HUES48 (cell line): Measurements from ENCODE around the gene XXYLT1.

Experiments
- H3K27ac ChIP-seq: one replicate; pipeline ENCODE4 v1.7.0; 2013; ENCODE audit warnings: low read depth, low read length, inconsistent platforms
- H3K27me3 ChIP-seq: 2 replicates; pipeline ENCODE4 v1.6.1; 2013; ENCODE audit warnings: mild to moderate bottlenecking, low read length; ENCODE audit not compliant: control insufficient read depth, insufficient read depth
- H3K36me3 ChIP-seq: 2 replicates; pipeline ENCODE4 v1.6.1; 2013; ENCODE audit warnings: low read length; ENCODE audit not compliant: control insufficient read depth, insufficient read depth
- H3K4me1 ChIP-seq: 2 replicates; pipeline ENCODE4 v1.6.1; 2013; ENCODE audit warnings: mild to moderate bottlenecking, low read length; ENCODE audit not compliant: control insufficient read depth, insufficient read depth
- H3K4me3 ChIP-seq: 2 replicates; pipeline ENCODE4 v1.5.1; 2013; ENCODE audit warnings: mild to moderate bottlenecking, low read depth, low read length
- H3K9ac ChIP-seq: 2 replicates; pipeline ENCODE4 v1.6.1; 2013; ENCODE audit warnings: mild to moderate bottlenecking, low read depth, low read length, moderate library complexity
- H3K9me3 ChIP-seq: 2 replicates; pipeline ENCODE4 v1.6.1; 2013; ENCODE audit warnings: low read length; ENCODE audit not compliant: control insufficient read depth, insufficient read depth

Gene XXYLT1

GRCh38 chr3:195073866-195074860 is 196.8 kb downstream of the XXYLT1 start:
- Histone ChIP-seq H3K27ac (no peak overlapping the region), H3K4me3 (no peak overlapping the region), H3K4me1 (no peaks in the 10 kb centered on the region), H3K27me3 (no peaks in the 10 kb centered on the region), H3K36me3 (peaks cover 6% of the 10 kb centered on the region; the same call in 1 of the 2 replicates), H3K9ac (no peak overlapping the region), H3K9me3 (no peaks in the 10 kb centered on the region)

- peaks cover 11% of the 10 kb centered on the region; the same call in 1 of the 2 replicates for H3K36me3 ChIP-seq
- H3K4me1 ChIP-seq: no peaks in the 10 kb centered on the region
- H3K27ac ChIP-seq: no peak overlapping the region
- no peaks in the 10 kb centered on the region for H3K9me3 ChIP-seq
- H3K4me3 ChIP-seq: no peak overlapping the region
- no peaks in the 10 kb centered on the region for H3K27me3 ChIP-seq
- no peak overlapping the region for H3K9ac ChIP-seq
Measured at GRCh38 chr3:195072916-195073564, 197.9 kb downstream of the XXYLT1 start.

GRCh38 chr3:195071916-195072820 is 198.8 kb downstream of the XXYLT1 start:
- Histone ChIP-seq H3K9me3 (no peaks in the 10 kb centered on the region), H3K27ac (no peak overlapping the region)

GRCh38 chr3:195071011-195071728 is 199.8 kb downstream of the XXYLT1 start:
- Histone ChIP-seq H3K9me3 (no peaks in the 10 kb centered on the region), H3K27me3 (no peaks in the 10 kb centered on the region), H3K4me3 (no peak overlapping the region), H3K27ac (no peak overlapping the region), H3K36me3 (peaks cover 14% of the 10 kb centered on the region), H3K4me1 (no peaks in the 10 kb centered on the region), H3K9ac (no peak overlapping the region)

More at GRCh38 chr3:195071916-195072820, 198.8 kb downstream of the XXYLT1 start:
- no peak overlapping the region for H3K9ac ChIP-seq
- no peaks in the 10 kb centered on the region for H3K27me3 ChIP-seq
- peaks cover 14% of the 10 kb centered on the region for H3K36me3 ChIP-seq
- H3K4me3 ChIP-seq: no peak overlapping the region
- no peaks in the 10 kb centered on the region for H3K4me1 ChIP-seq

- no peaks in the 10 kb centered on the region for H3K27me3 ChIP-seq
- H3K9me3 ChIP-seq: no peaks in the 10 kb centered on the region
- H3K36me3 ChIP-seq: peaks cover 14% of the 10 kb centered on the region
- no peak overlapping the region for H3K27ac ChIP-seq
- H3K9ac ChIP-seq: no peak overlapping the region
- H3K4me3 ChIP-seq: no peak overlapping the region
- H3K4me1 ChIP-seq: no peaks in the 10 kb centered on the region
Measured at GRCh38 chr3:195070336-195070735, 200.6 kb downstream of the XXYLT1 start.

GRCh38 chr3:195069501-195070251 is 201.3 kb downstream of the XXYLT1 start:
- H3K4me3 ChIP-seq: no peak overlapping the region
- no peak overlapping the region for H3K9ac ChIP-seq
- peaks cover 14% of the 10 kb centered on the region for H3K36me3 ChIP-seq
- no peaks in the 10 kb centered on the region for H3K27me3 ChIP-seq
- H3K9me3 ChIP-seq: no peaks in the 10 kb centered on the region
- no peak overlapping the region for H3K27ac ChIP-seq
- H3K4me1 ChIP-seq: no peaks in the 10 kb centered on the region

- H3K4me1 ChIP-seq: no peaks in the 10 kb centered on the region
- no peaks in the 10 kb centered on the region for H3K9me3 ChIP-seq
- no peak overlapping the region for H3K27ac ChIP-seq
- H3K4me3 ChIP-seq: no peak overlapping the region
- H3K9ac ChIP-seq: no peak overlapping the region
- peaks cover 14% of the 10 kb centered on the region for H3K36me3 ChIP-seq
- no peaks in the 10 kb centered on the region for H3K27me3 ChIP-seq
Measured at GRCh38 chr3:195068084-195069080, 202.6 kb downstream of the XXYLT1 start.

- H3K36me3 ChIP-seq: peaks cover 14% of the 10 kb centered on the region
- H3K4me1 ChIP-seq: no peaks in the 10 kb centered on the region
- H3K27me3 ChIP-seq: no peaks in the 10 kb centered on the region
- H3K9ac ChIP-seq: no peak overlapping the region
- H3K27ac ChIP-seq: no peak overlapping the region
- H3K9me3 ChIP-seq: no peaks in the 10 kb centered on the region
- H3K4me3 ChIP-seq: no peak overlapping the region
Measured at GRCh38 chr3:195066441-195066841, 204.5 kb downstream of the XXYLT1 start.

- Histone ChIP-seq H3K27ac (no peak overlapping the region), H3K4me1 (no peaks in the 10 kb centered on the region), H3K36me3 (peaks cover 14% of the 10 kb centered on the region), H3K9ac (no peak overlapping the region), H3K27me3 (no peaks in the 10 kb centered on the region), H3K4me3 (no peak overlapping the region), H3K9me3 (no peaks in the 10 kb centered on the region)
Measured at GRCh38 chr3:195065864-195066185, 205.1 kb downstream of the XXYLT1 start.
